GM19467 (cell line): ENCODE results near the gene MRPL44.
A peak's percentile ranks its signal among the peaks of the same experiment; 100 is the strongest.

Experiments
- ATAC-seq: cut with Tn5 transposase; IDR thresholded peaks from one replicate; pipeline ENCODE4 v1.9.1; 2021; ENCODE audit warnings: mild to moderate bottlenecking, moderate library complexity; ENCODE audit not compliant: unreplicated experiment

Gene MRPL44

DNA sequence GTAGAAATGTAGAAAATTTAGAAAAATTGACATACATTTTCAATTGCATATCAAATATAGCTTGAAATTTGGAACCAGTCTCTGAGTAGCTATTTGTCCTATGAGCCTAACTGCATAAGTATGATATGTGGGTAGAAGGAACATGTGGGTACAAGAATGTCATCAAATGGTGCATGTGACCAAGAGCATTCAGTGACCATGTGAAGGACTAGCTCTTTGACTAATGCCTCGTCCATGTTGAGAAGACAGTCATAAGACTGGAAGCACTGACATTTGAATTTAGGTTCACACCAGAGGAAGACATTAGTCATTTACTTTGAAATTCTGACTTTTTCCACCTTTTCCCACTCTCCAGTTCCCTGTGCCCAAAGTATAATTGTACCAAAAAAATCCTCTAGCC, 12.6 kb downstream of the MRPL44 start:
- no peak for ATAC-seq

DNA sequence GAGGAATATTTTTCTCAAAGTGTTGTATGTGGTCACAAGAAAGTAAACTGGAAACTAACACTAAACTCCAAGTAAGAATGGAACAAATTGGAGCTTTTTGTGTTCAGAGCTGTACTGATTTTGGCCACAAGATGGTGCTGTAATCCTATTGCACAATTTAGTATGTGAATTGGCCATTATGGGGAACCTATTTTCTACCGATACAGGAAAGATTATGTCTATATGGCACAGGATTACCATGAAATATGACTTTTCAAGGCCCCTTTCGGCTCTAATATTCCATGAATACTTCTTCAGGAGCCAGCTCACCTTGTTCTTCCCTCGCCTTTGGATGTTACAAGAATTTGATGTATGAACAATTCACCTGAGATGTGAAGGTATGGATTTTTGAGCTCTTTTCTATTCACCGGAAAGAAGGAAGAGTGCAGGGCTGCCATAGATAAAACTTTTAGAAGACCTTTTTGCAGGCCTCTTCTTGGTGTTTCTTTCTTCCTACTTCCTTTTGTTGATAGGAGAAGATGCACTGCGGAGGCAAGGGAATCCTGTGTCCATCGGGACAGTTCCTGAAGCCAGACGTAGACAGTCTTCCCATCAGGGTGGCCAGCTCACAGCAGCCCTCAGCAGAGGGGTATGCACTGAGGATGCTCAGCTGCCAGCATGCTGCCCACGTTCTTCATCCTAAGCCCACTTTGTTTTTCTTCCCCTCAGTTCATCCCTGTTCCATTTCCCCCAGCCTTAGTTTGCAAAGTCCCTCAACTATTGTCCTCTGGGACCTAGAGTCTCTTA, 13.3 kb downstream of the MRPL44 start:
- ATAC-seq = no peak

DNA sequence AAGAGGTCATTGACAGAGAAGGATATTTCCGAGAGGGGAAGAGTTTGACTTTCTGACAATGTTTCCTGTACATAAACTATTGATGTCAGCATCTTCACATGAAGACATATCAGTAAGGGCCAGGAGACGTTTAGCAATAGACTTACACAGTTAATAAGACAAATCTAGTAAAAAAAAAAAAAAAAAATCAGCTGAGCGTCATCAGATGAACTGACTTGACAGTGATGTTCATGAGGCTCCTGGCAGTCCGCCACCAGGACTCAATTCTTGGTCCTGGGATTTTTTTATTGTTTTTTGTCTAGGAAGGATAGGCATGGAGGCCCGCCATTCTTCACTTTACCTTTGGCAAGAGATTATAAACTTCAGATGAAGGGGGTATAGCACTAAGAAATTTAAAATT, 14.5 kb downstream of the MRPL44 start:
- ATAC-seq = no peak

DNA sequence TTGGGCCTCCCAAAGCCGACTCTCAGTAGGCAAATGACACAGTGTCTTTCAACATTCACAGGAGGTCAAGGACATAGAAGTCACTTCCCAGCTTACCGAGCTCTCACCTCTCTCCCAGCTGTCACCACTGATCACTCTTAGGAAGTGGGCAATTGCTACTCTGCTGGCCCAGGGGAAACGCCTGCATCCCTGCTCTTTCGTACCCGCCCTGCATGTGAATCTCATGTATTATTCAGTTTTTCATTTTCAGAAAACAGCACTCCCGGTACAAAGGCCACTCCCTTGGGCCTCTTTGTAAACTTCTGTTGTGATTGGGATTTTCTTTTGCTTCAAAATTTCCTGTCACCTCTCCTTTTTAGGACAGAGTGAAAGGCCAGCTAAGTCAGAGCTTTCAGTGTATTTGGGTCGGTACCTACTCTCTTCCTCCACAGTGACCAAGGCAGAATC, 15.4 kb downstream of the MRPL44 start:
- ATAC-seq = no peak

DNA sequence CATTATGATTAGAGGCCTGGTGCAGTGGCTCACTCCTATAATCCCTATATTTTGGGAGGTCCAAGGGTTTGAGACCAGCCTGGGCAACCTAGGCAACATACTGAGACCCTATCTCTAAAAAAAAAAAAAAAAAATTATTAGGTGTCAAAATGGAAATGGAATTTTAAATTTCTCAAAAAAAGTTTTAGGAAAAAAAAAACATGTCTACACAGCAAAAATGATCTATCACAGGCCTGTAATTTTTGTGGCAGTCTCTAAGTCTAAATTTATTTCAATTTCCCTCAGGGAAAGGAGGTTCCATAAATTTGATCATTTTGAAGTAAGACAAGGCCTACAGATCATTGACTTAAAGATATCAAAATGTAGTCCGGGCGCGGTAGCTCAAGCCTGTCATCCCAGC, 16.3 kb downstream of the MRPL44 start:
- no peak for ATAC-seq

DNA sequence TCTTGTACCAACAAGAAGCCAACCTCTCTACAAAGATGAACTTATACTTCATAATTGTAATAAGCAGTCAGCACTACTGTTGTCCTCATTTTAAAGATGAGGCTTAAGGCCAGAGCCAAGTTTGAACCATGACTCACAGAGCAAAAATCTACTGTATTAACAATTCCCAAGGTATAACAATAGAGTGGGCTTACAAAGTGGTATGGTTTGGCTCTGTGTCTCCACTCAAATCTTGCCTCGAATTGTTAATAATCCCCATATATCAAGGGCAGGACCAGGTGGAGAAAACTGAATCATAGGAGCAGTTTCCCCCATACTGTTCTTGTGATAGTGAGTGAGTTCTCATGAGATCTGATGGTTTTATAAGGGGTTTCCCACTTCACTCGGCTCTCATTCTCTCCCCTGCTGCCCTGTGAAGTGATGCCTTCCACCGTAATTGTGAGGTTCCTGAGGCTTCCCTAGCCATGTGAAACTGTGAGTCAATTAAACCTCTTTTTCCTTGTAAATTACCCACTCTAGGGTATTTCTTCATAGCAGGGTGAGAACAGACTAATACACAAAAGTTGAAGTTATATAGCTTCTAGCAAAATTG, 19.5 kb downstream of the MRPL44 start:
- no peak for ATAC-seq

DNA sequence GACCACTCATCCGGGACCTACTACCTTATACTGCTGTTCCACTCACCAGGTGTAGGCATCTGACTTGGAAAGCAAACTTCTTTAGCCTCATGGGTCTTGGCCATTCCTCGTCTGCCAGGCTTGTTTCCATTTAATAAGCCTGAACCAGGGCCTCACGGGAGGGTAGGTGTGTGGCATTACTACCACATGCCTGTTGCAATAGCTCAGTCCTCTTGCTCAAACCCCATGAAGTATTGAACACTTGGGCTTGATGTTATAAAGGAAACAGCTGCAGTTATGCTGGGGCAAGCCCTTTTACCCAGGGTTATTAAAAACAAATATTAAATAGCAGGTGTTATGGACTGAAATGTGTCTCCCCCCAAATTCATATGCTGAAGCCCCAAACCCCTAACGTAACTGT, 21.2 kb downstream of the MRPL44 start:
- ATAC-seq = no peak

DNA sequence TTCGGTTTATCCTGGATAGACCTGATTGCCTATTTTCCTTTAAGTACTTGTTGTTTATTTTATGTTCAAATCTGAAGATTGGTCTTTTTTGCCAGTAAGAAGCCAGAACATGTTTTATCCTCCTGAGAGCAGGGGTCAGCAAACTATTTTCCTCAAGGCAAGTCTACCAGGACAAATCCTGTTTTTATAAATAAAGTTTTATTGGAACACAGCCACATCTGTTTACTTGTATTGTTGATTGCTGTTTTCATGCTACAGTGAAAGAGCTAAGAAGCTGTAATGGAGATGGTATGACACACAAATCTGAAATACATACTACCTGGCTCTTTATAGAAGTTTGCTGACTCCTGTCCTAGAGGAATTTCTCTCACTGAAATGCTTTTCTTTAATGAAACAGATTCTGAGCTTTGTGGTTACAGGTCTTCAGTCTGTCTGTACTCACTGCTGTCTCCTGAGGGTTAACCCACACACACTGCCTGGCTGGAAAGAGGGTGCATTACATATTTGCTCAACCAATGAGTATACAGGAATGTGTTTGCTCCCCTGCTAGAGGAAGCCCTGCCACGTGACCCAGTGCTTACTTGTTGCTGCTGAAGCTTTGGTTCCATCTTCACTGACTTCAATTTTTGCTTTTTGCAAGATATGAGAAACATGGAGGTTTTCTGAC, 22.6 kb downstream of the MRPL44 start:
- no peak for ATAC-seq

DNA sequence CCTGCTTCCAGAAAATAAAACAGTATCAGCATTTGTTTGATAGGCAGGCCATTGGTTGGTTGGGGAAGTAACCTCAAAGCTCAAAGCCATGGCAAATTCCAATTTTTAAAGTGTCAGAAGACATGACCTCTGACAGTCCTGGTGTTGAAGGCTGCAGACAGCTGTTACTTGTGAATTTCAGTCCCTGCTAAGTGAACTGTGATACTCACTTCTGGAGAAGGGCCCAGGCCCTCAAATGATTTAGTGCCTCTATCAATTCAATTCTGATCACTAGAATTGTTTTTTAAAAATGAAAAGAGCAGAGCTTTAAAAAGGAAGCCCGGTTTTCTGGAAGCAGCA, 23.1 kb downstream of the MRPL44 start:
- no peak for ATAC-seq

DNA sequence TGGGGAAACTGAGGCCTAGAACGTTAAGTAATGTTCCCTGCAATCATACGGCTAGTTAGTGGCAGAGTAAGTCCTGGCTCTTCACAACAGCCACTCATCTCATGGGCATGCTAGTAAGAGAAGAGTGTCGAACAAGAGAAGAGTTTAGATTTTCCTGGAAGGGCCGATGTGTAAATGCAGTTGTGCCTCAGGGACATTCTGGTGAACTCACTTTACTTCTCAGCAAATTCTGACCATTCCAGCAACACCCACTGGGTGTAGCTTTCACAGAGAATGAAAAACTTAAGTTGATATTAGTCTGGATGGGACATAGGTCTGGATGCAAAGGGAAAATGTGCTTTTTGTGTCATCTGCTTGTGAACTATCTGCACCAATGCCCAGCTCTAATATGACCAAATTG, 23.5 kb downstream of the MRPL44 start:
- ATAC-seq = no peak

DNA sequence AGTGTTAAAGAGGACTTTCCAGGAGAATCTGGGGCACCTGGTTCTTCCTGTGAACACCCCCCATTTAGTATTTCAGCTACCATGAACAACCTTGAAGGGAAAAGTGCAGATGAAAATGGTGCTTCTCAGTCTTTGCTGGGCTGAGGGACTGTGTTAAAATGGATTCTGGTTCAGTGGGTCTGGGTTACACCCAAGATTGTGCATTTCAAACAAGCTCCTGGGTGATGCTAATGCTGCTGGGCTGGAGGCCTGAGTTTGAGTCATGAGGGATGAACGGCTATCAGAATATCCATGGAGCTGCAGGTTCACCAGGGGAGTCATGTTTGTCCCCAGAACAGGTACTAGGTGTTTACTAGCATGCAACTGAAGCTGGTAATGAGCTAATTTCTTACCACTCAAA, 24.0 kb downstream of the MRPL44 start:
- ATAC-seq = no peak

DNA sequence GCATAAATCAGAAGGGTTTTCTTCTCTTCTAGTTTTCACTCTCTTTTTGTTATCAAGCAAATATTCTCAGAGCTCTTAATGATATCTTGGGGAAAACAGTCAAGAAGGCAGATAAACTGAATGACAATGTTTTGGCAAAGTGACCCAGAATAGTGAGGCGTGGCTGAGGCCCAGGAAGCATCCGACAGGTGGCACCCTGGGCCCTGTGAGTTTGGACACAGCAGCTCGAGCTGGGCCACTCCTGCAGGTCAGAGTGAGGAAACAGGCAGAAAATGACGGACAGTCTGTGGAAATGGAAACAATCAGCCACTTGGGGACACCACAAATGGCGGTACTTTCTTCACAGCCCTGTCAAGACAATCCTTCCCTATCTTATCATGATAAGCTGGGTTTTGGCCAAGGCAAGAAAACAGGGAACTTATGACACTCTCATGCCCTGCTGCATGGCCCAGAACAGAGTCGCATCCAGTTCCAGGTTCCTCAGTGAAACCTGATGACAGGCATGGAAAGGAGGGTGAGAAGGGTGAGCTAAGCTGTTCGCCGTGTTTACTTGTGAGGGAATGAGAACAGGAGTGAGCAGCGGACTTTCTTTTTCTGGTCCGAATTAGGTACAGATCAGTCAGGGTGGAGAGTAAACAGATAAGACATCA, 32.1 kb downstream of the MRPL44 start:
- no peak for ATAC-seq

DNA sequence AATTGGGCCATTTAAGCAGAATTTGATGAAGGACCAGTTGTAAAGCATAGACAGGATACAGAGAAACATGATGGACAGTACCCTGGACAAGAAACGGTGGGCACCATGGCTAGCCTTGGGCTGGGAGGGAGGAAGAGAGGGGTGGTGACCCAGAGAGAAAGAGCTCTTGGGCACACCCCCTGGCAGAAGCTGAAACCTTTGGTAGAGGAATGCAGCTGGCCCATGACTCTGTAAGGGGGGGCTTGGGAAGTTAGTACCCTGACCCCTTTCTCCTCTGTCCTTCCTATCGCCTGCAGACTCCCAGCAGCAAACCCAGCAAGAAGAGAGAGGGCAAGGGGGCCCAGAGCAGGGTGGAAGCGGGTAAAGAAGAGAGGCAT, 32.6 kb downstream of the MRPL44 start:
- ATAC-seq = no peak

DNA sequence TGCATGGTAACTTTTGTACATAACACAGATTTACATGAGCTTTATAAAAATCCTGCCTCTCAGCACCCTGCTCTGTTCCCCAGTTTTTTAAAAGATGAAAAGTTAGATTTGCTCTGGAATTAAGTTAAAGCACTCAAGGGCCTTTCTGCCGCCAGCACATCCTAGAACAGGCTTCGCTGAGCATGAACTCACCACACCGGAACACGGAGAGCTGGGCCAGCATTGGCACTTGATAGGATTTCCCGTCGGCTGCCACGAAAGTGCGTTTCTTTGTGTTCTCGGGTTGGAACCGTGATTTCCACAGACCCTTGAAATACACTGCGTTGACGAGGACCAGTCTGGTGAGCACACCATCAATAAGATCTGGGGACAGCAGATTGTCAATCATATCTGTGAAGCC, 34.3 kb downstream of the MRPL44 start:
- ATAC-seq = no peak

DNA sequence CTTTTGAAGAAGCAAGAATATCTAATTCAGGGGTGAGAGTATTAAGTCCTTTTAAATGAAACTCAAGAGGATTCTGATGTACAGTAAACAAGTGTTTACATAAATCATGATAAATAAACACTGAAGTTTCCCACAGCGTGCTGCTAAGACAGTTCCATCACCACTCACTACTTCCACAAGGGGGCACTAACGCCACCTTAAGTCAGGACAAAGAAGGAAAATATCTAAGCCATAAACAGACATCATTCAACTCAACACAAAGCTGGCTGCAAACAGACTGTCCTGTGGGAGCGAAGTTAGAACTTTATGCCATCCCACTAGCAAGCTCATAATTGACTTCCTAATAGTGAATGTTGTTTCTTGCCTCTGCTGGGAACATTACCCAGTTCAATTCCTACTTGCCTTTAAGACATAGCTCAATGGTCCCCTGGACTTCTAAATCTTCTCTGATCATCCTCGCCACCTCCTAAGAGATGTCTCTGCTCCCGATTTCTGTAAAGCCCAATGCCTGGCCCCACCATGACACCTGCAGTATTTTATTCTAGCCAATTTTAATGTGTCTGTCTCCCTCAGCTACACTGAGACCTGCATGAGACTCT, 36.5 kb downstream of the MRPL44 start:
- ATAC-seq = peak; percentile 60

DNA sequence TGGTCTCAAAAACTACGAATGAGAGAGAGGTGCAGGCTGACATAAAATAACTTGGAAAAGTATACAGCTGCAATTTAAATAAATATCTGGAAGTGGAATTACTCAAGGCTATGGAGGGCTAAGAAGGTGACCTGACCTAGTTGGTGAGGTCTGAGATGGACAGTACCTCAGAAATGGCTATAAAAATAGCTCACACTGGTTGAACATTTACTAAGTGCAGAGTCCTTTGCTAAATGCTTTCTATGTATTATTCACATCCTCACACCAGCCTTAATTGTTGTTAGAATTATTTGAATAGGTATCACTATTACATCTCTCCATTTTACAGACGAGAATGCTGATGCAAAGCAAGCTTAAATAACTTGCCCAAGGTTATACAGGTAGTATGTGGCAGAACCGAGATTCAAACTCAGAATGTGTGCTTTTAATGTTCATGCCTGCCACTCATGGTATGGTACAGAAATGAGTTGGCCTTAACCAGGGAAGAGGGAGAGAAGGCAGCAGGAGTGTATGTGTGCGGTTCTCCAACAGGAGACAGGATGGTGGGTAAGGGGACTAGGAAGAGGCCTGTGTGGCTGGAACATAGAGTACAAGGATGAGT, 37.4 kb downstream of the MRPL44 start:
- ATAC-seq = no peak

DNA sequence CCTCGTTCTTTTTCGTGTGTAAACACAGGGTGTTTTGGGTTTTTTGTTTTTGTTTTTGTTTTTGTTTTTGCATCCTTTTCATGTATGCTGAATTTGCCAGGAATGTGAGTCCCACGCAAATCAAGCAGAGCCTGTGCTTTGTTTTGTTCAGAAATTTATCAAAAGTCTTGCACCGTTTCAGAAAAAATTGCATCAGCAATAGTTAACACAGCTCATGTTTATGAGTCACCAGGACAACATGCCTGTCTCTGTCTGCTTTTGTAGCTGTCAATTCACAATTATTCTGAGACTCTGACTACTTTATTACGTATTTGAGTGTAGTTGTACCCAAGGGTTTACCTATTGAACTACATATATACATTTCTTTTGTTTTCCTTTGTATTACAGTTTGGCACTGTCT, 38.3 kb downstream of the MRPL44 start:
- no peak for ATAC-seq

DNA sequence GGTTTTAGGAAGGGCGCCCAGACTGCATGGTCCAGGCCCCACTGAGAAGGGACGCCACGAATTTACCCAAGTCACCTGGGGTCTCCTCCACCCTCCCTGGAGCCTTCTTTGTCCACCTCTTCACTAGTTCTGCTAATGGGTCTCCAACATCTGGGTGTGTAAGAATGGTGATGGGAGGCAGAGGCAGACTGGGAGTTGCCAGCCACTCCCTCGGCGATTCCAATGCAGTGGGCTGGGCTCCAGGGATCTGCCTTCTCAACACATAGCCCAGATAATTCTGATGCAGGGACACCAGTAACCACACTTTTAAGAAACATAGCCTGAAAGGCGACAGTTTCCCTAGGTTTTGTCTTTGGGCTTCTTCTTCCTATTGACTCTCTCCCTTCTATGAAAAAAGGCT, 39.1 kb downstream of the MRPL44 start:
- ATAC-seq = no peak

DNA sequence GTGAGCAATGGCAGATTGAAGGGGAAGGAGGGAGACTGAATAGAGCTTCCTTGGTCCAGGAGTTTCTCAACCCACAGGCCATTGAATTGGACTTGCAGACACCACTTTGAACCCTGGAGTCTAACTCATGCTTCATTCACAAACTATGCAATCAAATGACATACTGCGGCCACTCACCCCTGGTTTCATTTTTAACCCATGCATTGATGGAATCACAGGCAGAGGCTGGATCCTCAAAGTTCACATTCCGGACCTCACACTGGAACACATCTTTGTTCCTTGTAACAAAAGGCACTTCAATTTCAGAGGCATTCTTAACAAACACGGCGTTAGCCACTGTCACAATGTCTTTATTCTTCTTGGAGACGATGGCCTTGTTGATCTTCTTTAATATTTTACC, 40.7 kb downstream of the MRPL44 start:
- no peak for ATAC-seq

DNA sequence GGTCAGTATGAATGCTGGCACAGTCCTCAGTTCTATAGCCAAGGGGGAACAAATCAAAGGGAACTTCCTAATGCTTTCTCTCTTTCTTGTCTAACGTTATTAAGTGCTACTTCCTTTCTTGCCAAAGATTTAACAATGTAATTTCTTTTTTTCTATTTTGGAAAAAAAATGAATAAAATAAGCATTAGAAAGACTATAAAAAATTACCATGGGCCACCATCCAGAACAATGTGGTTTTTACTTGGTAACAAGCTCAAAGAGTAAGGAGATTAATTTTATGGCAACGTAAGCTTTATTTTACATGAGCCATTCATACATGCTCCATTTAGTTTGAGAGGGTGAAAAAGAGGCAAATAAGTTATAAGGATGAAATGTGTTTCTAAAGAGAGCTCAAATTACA, 41.7 kb downstream of the MRPL44 start:
- no peak for ATAC-seq

DNA sequence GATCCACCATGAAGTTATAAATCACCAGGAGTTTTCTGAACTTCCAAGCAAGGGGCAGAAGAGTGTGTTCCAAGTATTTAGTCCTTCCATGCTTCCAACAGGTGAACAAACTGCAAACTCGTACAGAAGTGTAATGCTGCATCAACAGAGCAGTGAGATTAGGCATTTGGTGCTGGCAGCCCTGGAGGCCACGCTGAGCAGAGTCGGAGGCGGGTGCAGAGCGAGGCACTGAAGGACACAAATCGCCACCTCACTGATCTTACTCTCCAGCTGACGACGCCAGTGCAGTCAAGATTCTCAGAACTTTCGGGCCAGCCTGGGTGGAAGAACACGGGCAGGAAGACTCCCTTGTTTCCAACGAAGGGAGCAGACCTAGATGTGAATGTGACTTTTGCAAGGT, 42.6 kb downstream of the MRPL44 start:
- no peak for ATAC-seq
